OCI-M1 (cell line): ENCODE measurements around the gene BABAM2.

ENCODE experiments used
- DNase-seq: peaks from one replicate; lab custom pipeline; 2025; lab: John Stamatoyannopoulos, UW

Gene BABAM2

DNA sequence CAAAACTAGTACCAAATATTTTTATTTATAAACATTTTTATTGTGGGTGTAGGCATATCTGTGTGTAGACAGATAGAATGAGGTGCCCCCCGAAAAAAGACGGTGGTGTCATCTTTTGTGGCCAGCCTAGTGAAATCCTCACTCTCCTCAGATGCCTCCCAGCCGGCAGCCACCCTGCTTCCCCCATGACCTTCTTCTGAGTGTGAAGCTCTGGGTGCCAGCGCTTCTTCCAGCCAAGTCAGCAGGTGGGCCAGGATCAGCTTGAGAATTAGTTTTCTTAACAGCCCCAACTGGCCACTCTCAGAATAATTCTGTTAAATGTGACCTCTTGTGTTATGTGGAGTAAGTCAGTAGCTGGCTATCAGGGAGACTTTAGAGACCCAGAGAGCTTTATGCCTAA, 272.5 kb downstream of the BABAM2 start:
- DNase-seq = no peak

GRCh38 chr2:28163627-28164279, 273.2 kb downstream of the BABAM2 start:
- no peak for DNase-seq

DNA sequence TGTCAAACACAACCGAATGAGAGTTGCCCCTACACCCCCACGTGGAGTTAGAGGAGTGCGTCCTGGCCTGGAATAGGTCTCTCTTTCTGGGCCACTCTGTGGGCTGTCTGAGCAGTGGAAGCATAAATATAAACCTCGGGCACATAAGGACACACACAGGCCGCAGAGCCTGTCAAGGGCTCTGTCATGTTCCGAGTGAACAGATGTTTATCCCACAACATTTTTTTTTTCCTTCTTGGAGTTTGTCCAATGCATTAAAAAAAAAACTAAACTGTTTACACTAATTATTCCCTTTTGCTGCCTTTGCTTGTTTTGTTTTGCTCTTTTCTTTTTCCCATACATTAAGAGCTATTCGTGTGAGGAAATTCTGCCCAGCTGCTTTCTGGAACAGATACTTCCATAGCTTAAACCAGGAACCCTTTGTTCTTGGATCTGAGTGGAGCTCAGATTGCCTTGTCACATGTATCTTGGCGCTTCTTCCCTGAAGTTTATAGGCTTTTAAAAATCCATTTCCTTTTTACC, 273.8 kb downstream of the BABAM2 start:
- DNase-seq = no peak

DNA sequence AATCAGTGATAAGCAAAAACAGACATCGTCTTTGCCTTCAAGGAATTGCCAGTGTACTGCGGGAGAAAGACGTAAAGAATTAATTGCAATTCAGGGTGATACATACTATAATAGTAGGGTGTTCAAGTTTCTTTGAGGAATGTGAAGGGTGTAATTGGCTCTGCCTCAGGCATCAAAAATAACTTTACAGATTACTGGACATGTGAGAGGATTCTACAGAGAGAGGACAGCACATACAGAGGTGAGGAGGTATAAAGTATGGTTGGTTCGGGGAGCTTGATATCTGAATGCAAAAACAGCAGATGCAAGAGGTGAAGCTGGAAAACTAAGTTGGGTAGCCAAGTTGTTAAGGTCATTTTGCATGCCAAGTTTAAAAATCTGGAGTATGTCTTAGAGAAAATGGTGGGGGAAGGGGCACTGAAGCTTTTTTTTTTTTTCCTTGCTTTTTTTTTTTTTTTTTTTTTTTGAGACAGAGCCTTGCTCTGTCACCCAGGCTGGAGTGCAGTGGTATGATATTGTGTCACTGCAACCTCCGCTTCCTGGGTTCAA, 274.6 kb downstream of the BABAM2 start:
- DNase-seq = no peak

DNA sequence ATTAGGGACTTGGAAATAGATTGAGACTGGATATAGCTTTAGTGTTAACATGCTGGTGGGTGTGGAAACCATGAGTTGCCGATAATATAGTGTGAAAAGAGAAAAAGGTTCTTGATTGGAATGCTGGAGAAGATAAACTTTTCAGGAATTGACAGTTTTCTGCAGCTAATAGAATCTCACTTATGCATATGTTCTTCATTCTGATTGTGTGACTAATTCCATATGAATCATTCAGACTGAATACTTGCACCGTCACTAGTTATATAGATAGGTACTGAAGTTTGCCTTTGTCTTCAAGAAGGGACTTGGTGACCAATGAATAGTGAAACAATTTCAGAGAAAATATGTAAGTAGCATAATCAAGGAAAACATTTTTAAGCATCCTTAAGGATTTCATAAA, 276.4 kb downstream of the BABAM2 start:
- no peak for DNase-seq

DNA sequence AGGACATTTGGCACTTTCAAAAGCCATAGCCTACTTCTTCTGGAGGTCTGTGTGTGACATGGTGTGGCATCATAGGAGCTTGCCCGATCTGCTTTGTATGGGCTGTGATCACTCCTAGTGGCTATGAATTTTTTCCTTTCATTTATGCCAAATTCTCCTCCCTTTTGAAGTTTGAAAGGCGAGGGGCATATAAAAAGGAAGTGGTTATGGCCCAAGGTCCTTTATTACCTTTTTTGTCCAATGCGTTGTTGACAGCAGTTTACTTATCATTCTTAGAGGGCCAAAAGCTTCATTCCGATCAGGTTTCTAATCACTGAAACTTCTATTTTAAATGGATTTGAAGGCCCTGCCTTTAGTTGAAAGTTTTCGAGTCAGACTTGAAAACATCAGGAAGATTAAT, 277.8 kb downstream of the BABAM2 start:
- peak; percentile 7 for DNase-seq

DNA sequence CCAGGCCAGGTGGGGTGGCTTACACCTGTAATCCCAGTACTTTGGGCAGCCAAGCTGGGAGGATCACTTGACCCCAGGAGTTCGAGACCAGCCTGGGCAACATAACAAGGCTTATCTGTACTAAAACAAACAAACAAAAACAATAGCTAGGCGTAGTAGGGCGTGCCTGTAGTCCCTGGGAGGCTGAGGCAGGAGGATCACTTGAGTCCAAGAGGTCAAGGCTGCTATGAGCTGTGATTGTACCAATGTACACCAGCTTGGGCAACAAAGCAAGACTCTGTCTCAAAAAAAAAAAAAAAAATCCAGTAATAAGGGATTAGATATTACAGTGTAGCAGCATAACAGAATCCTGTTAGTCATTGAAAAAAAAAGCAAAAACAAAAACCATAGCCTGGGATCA, 279.0 kb downstream of the BABAM2 start:
- no peak for DNase-seq

DNA sequence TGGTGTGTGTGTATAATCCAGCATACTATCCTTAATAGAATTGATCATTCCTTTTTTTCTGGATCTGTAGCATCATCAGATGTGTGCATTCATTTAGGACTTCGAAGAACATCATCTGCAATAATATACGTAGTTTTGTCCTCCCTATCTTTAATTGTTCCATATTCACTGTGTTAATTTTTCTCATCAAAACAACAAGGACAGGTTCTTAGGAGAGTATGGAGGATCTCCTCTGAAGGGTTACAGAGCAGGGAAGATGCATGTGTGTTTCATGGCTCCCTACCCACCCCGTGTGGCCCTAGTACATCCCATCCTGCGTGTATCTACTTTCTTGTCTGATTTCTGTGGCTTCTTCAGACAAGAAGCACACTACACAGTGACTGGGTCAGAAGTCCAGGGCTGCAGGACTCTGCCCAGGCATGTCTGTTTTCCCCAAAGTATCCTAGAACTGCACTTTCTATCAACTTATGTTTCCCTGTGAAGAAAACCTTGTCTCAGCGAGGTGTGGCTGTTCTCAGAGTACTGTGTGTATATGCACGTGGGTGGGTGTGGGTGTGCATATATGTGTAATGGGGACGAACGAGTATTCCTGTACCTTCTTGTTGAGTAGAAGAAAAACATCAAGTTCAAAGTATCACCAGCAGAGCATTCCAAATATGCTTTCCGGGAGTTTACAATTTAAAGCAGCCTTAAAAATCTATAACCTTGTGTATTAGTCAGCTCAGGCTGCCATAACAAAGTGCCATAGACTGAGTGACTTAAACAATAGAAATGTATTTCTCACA, 281.8 kb downstream of the BABAM2 start:
- no peak for DNase-seq

- no peak for DNase-seq
Measured at GRCh38 chr2:28173377-28173776, 282.8 kb downstream of the BABAM2 start.

- DNase-seq = no peak
Measured at GRCh38 chr2:28174211-28174610, 283.7 kb downstream of the BABAM2 start.

DNA sequence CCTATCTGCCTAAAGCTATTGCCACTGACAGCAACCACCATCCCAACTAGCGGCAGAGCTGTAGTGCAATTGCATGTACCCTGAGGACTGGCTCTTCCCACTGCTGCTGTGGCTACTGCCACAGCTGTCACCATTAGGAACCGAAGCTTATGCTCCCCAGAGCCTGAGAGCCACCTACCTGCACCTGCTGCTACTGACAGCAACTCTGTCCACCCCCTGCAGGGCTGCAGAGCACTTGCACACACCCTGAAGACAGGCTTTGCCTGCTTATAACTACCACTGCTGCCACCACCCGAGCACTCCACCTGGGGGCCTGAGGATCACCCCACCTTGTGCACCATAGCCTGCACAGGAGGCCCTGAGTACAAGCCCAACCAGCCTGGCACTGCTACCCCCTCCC, 284.5 kb downstream of the BABAM2 start:
- DNase-seq = no peak

GRCh38 chr2:28178946-28179345, 288.4 kb downstream of the BABAM2 start:
- DNase-seq = peak; percentile 30

DNA sequence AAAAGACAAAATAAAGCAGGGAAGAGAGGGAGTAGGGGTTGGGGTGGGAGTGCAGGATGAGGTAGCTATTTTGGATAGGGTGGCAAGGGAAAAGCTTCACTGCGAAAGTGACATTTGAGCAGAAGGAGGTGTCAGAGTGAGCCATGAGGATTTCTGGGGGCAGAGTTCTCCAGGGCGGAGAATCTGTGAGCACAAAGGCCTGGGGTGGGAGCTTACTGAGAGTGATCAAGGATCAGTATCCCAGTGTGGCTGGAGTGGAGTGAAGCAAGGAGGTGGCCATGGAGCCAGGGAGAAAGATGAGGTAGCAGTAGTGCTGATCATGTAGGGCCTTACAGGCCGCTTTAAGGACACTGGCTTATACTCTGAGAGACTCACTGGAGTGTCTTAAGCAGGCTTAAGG, 291.3 kb downstream of the BABAM2 start:
- DNase-seq = no peak

- no peak for DNase-seq
Measured at GRCh38 chr2:28182348-28182747, 291.8 kb downstream of the BABAM2 start.

GRCh38 chr2:28185153-28185552, 294.6 kb downstream of the BABAM2 start:
- DNase-seq = no peak

- no peak for DNase-seq
Measured at GRCh38 chr2:28185891-28186290, 295.4 kb downstream of the BABAM2 start.

DNA sequence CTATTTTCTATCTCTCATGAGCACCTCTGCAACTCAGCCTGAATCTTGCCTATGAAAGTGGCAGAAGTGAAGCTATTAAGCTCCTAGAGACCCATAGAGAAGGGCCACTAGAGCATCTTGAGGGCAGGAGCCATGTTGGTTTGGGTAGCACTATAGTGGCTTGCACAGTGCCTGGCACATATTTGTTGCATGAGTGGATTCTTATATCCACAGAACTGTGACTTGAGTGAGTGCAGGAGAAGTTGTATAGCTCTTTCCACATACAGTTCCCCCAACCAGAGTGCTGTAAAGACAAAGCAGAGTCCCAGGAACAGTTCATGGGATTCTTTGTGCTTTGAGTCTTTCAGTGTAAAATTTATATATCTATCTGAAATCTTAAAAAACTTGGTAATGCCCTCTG, 296.7 kb downstream of the BABAM2 start:
- DNase-seq = no peak

DNA sequence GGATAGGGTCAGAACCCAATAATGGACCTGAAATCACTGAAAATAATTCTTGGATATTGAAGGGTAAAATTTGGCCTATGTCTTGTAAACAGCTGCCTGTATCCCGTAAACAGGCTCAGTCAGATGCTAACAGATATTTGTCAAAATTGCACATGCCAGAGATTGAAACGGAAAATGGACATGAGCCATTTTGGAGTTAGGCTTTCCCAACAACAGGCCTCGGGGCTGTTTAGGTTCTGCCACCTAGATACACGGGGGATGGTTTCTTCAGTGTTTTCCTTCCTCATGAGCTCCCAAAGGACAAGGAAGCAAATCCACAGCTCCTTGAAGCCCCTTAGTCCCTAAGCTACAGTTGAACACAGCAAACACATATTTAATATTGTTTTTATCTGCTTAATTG, 297.9 kb downstream of the BABAM2 start:
- DNase-seq = no peak

DNA sequence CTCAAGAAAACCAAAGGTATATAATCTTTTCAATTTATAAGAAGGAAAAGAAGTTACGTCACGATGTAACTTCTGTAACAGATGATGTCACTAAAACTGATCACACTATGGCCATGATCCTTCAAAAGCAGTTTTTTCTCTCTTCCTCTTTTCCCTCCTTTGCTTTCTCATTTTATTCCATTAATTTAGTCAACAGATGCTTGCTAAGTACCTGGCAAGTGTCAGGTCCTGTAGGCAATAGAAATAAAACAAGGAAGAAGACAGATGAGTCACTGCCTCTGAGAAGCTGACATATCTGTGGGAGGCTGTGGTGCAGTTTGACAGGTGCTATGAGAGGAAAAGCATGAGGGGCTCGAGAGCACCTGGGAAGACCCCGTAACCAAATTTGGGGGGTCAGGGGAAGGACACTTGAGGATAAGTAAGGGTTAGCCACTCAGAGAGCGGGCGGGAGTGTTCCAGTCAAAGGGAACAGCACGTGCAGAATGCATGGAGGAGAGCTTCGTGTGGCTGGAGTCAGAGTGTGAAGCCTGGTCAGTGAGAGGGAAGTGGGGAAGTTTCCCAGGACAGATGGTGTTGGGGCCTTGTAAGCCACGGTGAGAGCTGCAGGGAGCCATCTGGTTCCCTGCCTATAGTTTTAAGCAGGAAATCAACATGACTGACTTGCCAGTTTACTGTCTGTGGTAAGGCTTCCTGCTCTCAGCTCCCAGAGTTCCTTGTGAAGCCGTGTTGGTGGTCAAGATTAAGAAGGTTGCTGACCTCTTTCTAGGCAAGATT, 303.3 kb downstream of the BABAM2 start:
- DNase-seq = no peak

GRCh38 chr2:28199995-28200679, 309.6 kb downstream of the BABAM2 start:
- no peak for DNase-seq

- DNase-seq = no peak
Measured at GRCh38 chr2:28201671-28202180, 311.2 kb downstream of the BABAM2 start.

- DNase-seq = no peak
Measured at GRCh38 chr2:28202719-28203118, 312.2 kb downstream of the BABAM2 start.
